GM15510 (cell line): ENCODE data around the gene THBS3.

Experiments used
- POLR2A ChIP-seq: IDR thresholded peaks from 3 replicates; pipeline ENCODE4 v1.6.1; 2011; ENCODE audit warnings: borderline replicate concordance; ENCODE audit not compliant: insufficient read length; ENCODE audit errors: extremely low read depth

The THBS3 gene

DNA sequence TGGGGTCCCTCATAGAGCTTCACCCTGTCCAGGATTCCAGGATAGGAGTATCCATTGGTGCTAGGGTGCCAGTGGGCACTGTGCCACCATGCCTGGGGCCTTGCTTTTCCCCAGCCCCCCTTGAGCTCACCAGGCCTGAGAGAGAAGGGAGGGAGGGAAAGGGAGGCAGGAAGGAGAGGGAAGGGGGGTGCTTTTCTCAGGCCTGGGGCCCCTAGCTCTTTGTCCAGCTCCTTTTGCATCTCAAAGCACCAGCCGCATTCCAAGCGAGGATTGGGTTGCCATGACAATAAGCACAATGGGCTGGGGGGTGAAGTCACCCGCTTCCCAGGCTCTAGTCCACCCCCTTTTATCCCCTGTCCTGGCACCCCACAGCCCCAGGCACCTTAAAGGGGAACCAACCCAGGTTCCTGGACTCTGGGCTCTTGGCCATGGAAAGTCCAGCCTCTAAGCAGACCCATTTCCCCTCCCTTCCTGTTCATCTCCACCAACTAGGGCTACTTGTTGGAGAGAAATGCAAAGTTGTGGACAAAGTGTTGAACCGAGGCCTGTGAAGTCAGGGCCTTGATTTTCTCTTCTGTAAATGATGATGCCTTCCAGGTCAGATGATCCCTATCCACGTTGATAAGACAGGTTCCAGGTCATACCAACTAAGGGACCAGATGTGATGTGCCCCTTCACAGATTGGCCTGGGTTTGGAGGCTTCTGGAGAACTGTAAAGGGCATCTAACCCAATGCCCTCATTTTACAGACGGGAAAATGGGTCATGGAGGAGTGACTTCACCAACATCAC is 11.4 kb downstream of the THBS3 start:
- TF ChIP-seq POLR2A, result no peak

DNA sequence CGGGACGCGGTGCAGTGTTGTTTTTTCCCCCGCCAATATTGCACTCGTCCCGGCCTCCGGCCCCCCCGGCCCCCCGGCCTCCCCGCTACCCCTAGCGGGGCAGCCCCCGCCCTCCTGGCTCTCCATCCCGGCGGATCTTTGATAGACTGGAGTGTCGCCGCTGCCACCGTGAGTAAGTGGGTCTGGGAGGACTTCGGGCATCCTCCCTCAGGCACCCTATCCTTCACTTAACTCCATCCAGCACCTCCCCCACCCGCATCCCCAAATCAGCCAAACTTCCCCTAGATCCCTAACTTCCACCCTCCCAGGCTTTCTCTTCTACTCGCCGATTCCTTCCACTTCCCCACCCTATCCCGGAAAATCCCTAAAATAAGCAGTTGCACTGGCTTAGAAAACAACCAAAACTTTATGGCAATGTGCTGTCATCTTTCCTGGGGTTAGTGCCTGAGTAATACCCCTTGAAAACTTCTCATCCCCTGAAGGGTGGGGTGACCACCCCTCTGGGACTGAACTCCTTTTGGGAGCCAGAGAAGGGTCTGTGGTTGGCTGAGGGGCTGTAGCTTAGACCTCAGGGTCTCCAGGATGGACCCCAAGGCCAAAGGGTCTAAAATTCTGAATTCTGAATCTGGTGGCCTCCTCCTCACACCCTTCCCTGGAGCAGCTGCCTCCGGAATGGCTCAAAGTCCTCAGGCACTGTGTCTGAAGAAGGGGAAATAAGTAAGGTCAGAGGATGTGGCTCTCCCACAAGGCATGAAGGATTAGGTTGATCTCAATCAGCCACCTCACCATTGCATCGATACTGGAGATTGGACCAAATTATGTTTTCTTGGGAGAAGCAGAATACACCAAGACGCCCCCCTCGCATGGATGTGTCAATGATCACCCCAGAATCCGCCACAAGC is 12.2 kb downstream of the THBS3 start:
- TF ChIP-seq POLR2A, result no peak

DNA sequence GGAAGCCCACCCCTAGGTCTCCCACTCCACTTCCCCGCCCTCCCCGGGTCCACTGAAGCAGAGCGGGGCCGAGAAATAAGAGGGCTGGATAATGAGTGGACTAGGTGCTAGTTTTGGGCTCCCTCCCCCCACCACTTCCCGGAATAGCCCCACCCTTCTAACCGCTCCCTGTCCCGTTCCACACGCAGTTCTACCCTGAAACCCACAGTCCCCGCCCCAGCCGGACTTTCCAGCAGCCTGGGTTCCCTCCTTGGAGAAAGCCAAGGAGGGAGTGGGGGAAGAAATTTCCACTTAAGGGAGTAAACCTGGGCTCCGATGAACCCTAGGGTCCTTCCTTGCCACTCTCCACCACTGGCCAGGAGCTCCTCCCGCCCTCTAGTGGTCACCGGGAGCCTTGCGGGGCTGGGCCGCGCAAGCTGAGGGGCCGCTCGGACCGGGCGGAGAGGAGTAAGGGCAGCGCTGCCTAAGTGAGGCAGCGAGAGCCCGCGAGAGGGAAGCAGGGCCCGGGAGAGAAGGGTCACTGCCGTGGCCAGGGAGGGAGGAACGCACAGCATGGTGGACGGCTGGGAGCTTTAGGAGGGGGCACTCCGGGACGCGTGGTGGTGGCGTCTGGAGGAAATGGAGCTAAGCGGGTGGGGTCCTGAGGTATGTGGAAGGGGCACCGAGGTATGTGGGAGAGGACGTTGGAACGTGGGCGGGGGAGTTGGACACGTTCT is 14.3 kb downstream of the THBS3 start:
- TF ChIP-seq POLR2A, result no peak

DNA sequence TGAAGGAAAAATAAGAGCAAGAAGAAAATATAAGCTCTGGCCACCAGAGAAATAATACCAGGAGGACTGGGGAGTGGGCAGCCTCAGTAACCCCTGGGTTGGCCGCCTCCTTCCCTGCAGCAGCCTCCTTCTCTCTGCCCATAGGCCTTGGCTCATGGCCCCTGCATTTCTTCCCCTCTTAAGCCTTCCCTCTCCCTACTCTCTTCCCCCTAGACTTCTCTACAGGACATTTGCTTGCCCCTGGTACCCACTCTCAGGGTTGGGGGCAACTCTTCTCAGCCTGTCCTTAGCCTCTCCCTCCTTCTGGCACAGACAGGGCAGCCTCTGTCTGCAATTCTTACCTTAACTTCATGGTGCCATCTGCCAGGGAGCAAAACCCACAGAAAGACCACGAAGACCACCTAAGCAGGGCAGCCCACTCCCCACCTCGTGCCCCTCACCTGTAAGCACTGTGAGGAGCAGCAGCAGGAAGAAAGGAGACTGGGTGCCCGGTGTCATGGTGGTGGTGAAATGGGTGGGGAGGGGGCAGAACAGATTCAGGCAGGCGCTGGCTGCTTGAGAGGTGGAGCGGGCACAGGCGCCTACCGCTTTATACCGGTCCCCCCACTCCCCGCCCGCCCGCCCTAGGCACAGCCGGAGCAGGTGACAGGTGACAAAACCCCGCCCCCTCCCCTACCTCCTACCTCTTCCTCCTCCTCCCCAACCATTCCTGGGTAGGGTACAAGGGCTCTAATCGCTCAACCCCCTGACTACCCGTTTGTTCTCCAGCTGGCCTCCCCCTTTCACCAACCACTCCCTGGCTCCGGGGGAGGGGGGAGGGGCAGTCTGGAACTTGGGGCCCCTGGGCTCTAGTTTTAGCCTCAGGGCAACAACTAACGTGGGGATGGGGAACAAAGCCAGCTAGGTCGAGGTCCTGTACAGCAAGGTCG is 15.1 kb downstream of the THBS3 start:
- TF ChIP-seq POLR2A, result no peak

DNA sequence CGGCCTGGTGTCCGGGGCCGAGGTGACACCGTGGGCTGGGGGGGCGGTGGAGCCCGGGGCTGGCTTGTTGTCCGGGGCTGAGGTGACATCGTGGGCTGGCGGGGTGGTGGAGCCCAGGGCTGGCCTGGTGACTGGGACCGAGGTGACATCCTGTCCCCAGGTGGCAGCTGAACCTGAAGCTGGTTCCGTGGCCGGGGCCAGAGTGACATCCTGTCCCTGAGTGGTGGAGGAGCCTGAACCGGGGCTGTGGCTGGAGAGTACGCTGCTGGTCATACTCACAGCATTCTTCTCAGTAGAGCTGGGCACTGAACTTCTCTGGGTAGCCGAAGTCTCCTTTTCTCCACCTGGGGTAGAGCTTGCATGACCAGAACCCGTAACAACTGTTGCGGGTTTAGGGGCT is 15.8 kb downstream of the THBS3 start:
- no peak for TF ChIP-seq POLR2A

DNA sequence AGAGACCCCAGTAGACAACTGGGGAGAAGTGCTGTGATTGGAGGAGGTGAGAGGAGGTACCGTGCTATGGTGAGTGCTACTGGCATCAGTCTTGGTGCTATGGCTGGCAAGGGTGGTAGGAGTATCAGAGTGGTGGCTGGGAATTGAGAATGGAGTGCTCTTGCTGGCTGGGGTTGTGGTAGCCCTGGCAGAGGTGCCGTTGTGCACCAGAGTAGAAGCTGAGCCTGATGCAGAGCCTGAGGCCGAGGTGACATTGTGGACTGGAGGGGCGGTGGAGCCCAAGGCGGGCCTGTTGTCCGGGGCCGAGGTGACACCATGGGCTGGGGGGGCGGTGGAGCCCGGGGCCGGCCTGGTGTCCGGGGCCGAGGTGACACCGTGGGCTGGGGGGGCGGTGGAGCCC is 19.4 kb downstream of the THBS3 start:
- TF ChIP-seq POLR2A, result no peak

DNA sequence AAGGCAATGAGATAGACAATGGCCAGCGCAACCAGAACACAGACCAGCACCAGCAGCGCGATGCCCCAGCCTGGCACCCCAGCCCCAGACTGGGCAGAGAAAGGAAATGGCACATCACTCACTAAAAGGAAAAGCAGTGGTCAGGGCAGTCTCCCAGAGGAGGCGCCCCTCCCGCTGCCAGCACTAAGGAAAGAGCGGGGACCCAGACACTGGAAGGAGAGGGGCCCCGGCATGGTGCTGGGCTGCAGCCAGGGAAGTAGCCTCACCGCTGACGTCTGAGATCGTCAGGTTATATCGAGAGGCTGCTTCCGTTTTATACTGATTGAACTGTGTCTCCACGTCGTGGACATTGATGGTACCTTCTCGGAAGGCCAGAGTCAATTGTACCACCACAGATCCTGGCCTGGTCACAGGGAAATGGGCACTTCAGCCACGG is 20.2 kb downstream of the THBS3 start:
- TF ChIP-seq POLR2A, result no peak

DNA sequence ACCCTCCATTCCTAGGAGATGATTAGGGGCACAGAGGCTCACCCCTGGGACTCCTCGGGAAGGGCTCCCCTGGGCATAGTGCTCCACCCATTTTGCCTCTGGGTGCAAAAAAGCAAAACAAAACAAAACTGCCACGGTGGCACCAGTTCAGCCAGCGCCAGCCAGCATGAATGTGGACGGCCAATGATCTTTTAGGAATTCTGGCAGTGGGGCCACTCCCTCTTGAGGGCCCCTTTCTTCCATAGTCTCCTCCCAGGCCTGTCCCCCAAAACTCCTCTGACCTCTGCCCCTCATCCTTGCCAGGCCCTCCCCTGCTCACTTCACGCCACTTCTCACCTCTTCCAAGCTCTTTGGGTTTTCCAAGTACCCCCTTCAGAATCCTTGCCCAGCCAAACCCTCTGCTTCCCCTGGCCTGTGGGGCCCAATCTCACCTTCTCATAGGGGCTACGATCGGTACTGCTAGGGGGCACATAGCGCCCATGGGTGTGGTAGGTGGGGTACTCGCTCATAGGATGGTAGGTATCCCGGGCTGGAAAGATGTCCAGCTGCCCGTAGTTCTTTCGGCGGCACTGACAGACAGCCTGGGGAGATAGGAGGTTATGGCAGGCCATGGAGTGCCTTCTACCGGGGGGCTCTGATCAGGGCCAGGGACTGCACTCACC is 20.8 kb downstream of the THBS3 start:
- no peak for TF ChIP-seq POLR2A

DNA sequence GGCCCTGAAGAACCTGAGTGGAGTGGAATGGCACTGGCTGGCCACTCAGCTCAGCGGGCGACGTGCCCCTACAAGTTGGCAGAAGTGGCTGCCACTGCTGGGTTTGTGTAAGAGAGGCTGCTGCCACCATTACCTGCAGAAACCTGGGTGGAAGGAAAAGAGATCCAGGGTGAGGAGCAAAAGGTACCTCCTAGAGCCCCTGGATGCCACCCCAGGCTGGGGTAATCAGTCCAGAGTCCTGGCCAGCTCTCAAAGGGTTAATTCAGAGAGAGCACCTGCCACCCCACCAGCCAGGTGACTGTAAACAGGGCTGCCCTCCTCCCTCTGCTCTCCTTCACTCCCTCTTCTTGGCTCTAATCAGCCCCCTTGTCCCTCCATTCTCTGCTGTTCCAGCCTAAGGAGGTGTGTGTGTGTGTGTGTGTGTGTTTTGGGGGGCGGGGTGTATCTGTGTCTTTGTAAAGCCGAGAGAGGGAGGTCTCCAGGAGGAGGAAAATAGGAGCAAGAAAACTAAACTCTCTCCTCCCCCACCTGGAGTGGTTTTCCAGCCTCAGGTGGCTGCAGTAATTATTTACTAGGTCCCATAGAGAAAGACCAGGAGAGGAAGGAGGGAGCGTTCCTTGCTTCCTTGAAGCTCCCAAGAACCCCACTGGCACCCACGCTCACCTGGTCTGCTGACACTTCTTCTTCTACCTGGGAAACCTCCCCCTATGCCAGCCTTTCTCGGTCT is 21.5 kb downstream of the THBS3 start:
- no peak for TF ChIP-seq POLR2A

DNA sequence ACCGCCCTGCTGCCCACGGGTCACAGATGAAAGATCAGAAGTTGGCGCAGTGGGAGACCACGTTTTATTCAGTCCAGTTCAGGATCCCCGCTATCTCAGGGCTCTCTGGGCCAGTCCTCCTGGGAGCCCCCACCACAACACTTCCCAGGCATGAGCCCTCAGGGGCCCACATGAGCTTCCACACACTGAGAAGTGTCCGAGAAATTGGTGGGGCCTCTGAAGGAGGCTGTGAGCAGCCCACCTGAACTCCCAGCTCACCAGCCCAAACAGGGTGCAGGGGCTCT is 22.0 kb downstream of the THBS3 start:
- TF ChIP-seq POLR2A, result peak; percentile 8

DNA sequence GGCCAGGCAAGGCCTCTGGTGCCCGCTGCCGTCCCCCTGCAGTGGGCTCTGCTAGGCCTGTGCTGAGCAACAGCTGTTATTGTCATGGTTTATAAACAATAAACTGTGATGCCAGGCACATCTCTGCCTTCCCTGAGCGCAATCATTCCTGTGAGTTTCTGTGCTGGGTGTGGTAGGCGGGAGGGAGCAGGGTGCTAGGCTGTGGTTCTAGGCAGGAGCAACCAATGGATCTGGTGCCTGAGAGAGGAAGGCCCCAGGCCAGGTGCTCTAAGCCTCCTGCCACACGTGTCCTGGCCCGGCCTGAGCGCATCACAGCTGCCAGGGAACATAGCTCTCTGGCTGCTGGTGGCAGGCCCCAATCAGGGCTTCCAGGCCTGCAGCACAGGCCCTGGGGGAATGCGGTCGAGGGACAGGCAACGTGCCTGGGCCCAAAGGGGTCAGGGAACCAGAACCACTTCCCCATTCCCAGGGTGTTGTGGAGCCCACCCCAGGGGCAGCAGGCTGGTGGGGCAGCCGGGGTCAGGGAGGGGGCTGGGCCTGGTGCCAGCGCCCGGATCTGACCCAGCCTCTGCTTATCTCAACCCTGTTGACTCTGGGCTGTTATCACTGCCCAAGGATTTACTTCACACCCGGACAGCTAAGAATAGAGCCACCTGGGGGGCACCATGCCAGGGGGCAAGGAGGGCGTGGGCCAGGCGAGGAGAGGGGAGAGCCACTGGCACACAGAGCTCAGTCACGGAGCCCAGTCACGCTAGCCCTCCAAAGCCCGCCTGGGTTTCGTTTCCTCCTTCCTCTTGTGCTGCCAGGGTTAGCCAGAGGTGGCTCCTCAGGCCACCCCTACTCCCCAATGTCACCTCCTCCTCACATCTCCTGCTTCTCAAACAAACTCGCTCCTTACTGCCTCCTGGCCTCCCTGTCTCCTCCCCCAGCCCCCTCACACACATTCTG is 22.6 kb downstream of the THBS3 start:
- TF ChIP-seq POLR2A, result peak; percentile 38

DNA sequence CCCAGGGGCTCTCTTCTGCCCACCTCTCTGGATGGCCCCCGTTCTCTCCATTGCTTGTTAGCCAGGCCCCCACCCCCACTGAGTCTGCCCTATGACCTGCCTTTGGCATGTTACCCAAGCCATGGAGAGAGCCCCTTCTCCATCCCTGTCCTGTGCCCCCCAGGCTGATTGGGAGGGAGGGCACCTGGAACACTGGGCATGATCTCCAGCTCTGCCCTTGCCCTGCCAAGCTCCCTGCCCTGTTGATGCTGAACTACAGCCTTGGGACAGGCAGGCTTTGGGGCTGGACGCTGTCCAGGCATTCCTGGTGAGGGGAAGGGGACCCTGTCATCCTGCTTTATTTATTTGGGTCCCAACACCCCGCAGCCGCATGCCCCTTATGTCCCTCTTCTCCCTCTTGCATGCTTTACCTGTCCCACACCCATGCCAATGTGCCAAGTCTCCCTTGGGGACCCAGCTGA is 23.3 kb downstream of the THBS3 start:
- no peak for TF ChIP-seq POLR2A
